ENCODE measurements around the gene EPAS1. TPM values are rescaled to one million over a fixed set of nuclear protein-coding genes. Genes with fewer than 3 reads are reported as not detected.

The EPAS1 gene
- total RNA-seq, 1 experiment from 2014 or later = 55.9 TPM

DNA sequence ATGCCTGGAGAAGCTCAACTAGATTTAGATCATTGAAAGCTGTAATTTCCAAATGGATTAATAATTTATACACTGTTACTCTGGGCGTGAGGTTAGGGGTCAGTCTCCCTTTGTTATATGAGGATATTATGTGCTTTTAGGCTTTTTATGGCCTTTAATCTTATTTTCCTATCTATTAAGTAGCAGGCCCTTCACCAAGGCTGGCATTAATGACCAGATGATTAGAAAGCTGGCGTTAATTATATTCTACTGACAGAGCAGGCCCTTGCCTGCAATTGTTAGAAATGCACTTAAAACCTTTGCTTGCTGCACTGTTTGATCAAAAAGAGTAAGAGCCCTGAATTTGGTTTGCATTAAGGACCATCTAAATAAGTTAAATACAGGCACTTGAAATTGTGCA, 75.3 kb downstream of the EPAS1 start:
- RAD21 ChIA-PET (ENCODE audit: low non-redundant PET in 1 of 2, low total read pairs in 2 of 2, uncharacterized antibody in 2 of 2, unreplicated experiment in 2 of 2) = no interaction called here
- CTCF ChIA-PET = no interaction called here
- BruUV-seq (replicated peaks) = no TSS peak

DNA sequence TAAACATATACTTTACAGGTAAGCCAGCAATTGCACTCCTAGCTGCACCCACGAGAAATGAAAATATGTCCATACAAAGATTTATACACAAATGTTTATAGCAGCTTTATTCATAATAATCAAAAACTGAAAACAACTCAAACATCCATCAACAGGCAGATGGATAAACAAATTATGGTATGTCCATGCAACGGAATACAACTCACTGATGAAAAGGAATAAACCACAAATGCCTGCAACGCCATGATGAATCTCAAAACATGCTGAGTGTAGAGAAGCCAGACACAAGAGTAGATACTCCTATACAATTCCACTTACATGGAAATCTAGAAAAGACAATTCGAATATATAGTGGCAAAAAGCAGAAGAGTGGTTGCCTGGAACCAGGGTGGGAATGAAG, 76.0 kb downstream of the EPAS1 start:
- ChIA-PET CTCF (no interaction called here), POLR2A (no interaction called here), RAD21 (ENCODE audit: low non-redundant PET in 1 of 2, low total read pairs in 2 of 2, uncharacterized antibody in 2 of 2, unreplicated experiment in 2 of 2) (no interaction called here)
- H3K4me2 ChIP-seq (ENCODE audit: low read length) = no peak overlapping the region
- BruUV-seq (replicated peaks) = no TSS peak
- H3K36me3 ChIP-seq (ENCODE audit: control insufficient read depth in 1 of 2, insufficient read depth in 2 of 2, low read length in 2 of 2) = no peaks in the 10 kb centered on the region
- ATAC-seq (no peak), DNase-seq (ENCODE audit: low read depth, low spot score) (no peak)
- intact Hi-C loops (cut with micrococcal nuclease) = no loop called here
- H3K4me1 ChIP-seq (ENCODE audit: control insufficient read depth in 1 of 2, insufficient read depth in 2 of 2, low read length in 2 of 2) = no peaks in the 10 kb centered on the region
- no peak for TF ChIP-seq POLR2AphosphoS5 (IDR thresholded peaks at IDR 0.05; ENCODE audit: low read depth, low read length)
- no peak for TF ChIP-seq POLR2A (IDR thresholded peaks at IDR 0.05; ENCODE audit: borderline replicate concordance, extremely low read depth, insufficient read depth, insufficient read length)
- no peak for TF ChIP-seq EGR1 (IDR thresholded peaks at IDR 0.05; ENCODE audit: low read depth)
- no peak for TF ChIP-seq ZFX (IDR thresholded peaks at IDR 0.05)
- TF ChIP-seq CBX3 (IDR thresholded peaks at IDR 0.05; ENCODE audit: low read depth) = no peak
- TF ChIP-seq, protein P1, sequence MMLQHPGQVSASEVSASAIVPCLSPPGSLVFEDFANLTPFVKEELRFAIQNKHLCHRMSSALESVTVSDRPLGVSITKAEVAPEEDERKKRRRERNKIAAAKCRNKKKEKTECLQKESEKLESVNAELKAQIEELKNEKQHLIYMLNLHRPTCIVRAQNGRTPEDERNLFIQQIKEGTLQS (IDR thresholded peaks at IDR 0.05) = no peak
- TF ChIP-seq JUND (IDR thresholded peaks at IDR 0.05) = no peak
- no peak for TF ChIP-seq SRF (IDR thresholded peaks at IDR 0.05; ENCODE audit: low read depth)
- no peak for TF ChIP-seq EZH2 (IDR thresholded peaks at IDR 0.05)
- TF ChIP-seq EZH2phosphoT487 (IDR thresholded peaks at IDR 0.05; ENCODE audit: borderline replicate concordance) = no peak
- no peak for TF ChIP-seq SP1 (IDR thresholded peaks at IDR 0.05; ENCODE audit: low read depth)
- TF ChIP-seq, protein P2, sequence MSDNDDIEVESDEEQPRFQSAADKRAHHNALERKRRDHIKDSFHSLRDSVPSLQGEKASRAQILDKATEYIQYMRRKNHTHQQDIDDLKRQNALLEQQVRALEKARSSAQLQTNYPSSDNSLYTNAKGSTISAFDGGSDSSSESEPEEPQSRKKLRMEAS (IDR thresholded peaks at IDR 0.05) = no peak
- no peak for TF ChIP-seq FOSL1 (IDR thresholded peaks at IDR 0.05; ENCODE audit: low read depth)
- TF ChIP-seq CEBPB (IDR thresholded peaks at IDR 0.05; ENCODE audit: low read depth) = no peak
- TF ChIP-seq, protein P3, sequence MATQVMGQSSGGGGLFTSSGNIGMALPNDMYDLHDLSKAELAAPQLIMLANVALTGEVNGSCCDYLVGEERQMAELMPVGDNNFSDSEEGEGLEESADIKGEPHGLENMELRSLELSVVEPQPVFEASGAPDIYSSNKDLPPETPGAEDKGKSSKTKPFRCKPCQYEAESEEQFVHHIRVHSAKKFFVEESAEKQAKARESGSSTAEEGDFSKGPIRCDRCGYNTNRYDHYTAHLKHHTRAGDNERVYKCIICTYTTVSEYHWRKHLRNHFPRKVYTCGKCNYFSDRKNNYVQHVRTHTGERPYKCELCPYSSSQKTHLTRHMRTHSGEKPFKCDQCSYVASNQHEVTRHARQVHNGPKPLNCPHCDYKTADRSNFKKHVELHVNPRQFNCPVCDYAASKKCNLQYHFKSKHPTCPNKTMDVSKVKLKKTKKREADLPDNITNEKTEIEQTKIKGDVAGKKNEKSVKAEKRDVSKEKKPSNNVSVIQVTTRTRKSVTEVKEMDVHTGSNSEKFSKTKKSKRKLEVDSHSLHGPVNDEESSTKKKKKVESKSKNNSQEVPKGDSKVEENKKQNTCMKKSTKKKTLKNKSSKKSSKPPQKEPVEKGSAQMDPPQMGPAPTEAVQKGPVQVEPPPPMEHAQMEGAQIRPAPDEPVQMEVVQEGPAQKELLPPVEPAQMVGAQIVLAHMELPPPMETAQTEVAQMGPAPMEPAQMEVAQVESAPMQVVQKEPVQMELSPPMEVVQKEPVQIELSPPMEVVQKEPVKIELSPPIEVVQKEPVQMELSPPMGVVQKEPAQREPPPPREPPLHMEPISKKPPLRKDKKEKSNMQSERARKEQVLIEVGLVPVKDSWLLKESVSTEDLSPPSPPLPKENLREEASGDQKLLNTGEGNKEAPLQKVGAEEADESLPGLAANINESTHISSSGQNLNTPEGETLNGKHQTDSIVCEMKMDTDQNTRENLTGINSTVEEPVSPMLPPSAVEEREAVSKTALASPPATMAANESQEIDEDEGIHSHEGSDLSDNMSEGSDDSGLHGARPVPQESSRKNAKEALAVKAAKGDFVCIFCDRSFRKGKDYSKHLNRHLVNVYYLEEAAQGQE (IDR thresholded peaks at IDR 0.05; ENCODE audit: low read depth) = no peak
- H2AFZ ChIP-seq (ENCODE audit: low read depth, low read length, poor library complexity, severe bottlenecking) = no peak overlapping the region
- H3K9me3 ChIP-seq (ENCODE audit: control insufficient read depth in 1 of 2, insufficient read depth in 1 of 2, low read depth in 1 of 2, low read length in 2 of 2) = no peaks in the 10 kb centered on the region
- no peaks in the 10 kb centered on the region for H3K9me2 ChIP-seq (ENCODE audit: insufficient read depth)
- no peak overlapping the region for H3K9ac ChIP-seq (ENCODE audit: low read length)
- H3K79me2 ChIP-seq (ENCODE audit: insufficient read depth, low read length) = no peaks in the 10 kb centered on the region
- no peaks in the 10 kb centered on the region for H4K20me1 ChIP-seq (ENCODE audit: insufficient read depth)
- no peak overlapping the region for H3K27ac ChIP-seq (ENCODE audit: low read depth, low read length)
- no peaks in the 10 kb centered on the region for H3K27me3 ChIP-seq (ENCODE audit: insufficient read depth, low read length)
- H3K4me3 ChIP-seq (replicated peaks in 1 of 2; ENCODE audit: low read depth in 1 of 2, low read length in 2 of 2) = no peak overlapping the region

More for the DNA sequence above, 75.3 kb downstream of the EPAS1 start:
- no peak overlapping the region for H3K27ac ChIP-seq (ENCODE audit: low read depth, low read length)
- POLR2A ChIA-PET = no interaction called here
- H3K9me3 ChIP-seq (ENCODE audit: control insufficient read depth in 1 of 2, insufficient read depth in 1 of 2, low read depth in 1 of 2, low read length in 2 of 2) = no peaks in the 10 kb centered on the region
- no peaks in the 10 kb centered on the region for H3K27me3 ChIP-seq (ENCODE audit: insufficient read depth, low read length)
- DNase-seq (ENCODE audit: low read depth, low spot score) = no peak
- TF ChIP-seq SIN3A (IDR thresholded peaks at IDR 0.05; ENCODE audit: low read depth) = no peak
- TF ChIP-seq ELF1 (IDR thresholded peaks at IDR 0.05; ENCODE audit: borderline replicate concordance, low read depth) = no peak
- TF ChIP-seq POLR2A (IDR thresholded peaks at IDR 0.05; ENCODE audit: borderline replicate concordance, extremely low read depth, insufficient read depth, insufficient read length) = no peak
- no peak for TF ChIP-seq RAD21 (IDR thresholded peaks at IDR 0.05; ENCODE audit: low read depth)
- no peak for TF ChIP-seq FOSL1 (IDR thresholded peaks at IDR 0.05; ENCODE audit: low read depth)
- no peak for TF ChIP-seq CBX3 (IDR thresholded peaks at IDR 0.05; ENCODE audit: low read depth)
- TF ChIP-seq, protein P1 (IDR thresholded peaks at IDR 0.05) = no peak
- no peak for TF ChIP-seq CEBPB (IDR thresholded peaks at IDR 0.05; ENCODE audit: low read depth)
- no peaks in the 10 kb centered on the region for H3K36me3 ChIP-seq (ENCODE audit: control insufficient read depth in 1 of 2, insufficient read depth in 2 of 2, low read length in 2 of 2)
- no peak overlapping the region for H3K4me2 ChIP-seq (ENCODE audit: low read length)
- no peak overlapping the region for H2AFZ ChIP-seq (ENCODE audit: low read depth, low read length, poor library complexity, severe bottlenecking)
- no peaks in the 10 kb centered on the region for H4K20me1 ChIP-seq (ENCODE audit: insufficient read depth)
- no peaks in the 10 kb centered on the region for H3K9me2 ChIP-seq (ENCODE audit: insufficient read depth)
- no peak overlapping the region for H3K9ac ChIP-seq (ENCODE audit: low read length)
- H3K4me3 ChIP-seq (replicated peaks in 1 of 2; ENCODE audit: low read depth in 1 of 2, low read length in 2 of 2) = no peak overlapping the region
- ATAC-seq = no peak
- no peaks in the 10 kb centered on the region for H3K79me2 ChIP-seq (ENCODE audit: insufficient read depth, low read length)
- intact Hi-C loops (cut with micrococcal nuclease) = no loop called here
- H3K4me1 ChIP-seq (ENCODE audit: control insufficient read depth in 1 of 2, insufficient read depth in 2 of 2, low read length in 2 of 2) = no peaks in the 10 kb centered on the region

Data from HCT116 (cell line).